Adrenal gland (tissue), 5 donors: ENCODE measurements around the gene SOX10.

Experiments used
- POLR2A ChIP-seq, 2 donors: fragments of 450-650 bp; IDR thresholded peaks; one replicate each; pipeline ENCODE4 v1.6.1; 2017; ENCODE audit warnings: antibody characterized with exemption in 2 of 2, mild to moderate bottlenecking in 2 of 2, moderate library complexity in 1 of 2
- TF ChIP-seq, protein P1 (sequence below), 6 experiments: fragments of 450-650 bp in 4 of 6; fragments of 200-600 bp in 2 of 6; sonication (generic) in 1 of 6; IDR thresholded peaks; 1 replicate in 5 of 6; 2 replicates in 1 of 6; pipeline versions ENCODE4 v1.5.1 to v1.8.0; 2016 to 2021; ENCODE audit warnings: antibody characterized with exemption in 6 of 6, mild to moderate bottlenecking in 2 of 6, moderate library complexity in 1 of 6
- donor health status: DM: no; HTN: no; CAD: no.

DNA sequence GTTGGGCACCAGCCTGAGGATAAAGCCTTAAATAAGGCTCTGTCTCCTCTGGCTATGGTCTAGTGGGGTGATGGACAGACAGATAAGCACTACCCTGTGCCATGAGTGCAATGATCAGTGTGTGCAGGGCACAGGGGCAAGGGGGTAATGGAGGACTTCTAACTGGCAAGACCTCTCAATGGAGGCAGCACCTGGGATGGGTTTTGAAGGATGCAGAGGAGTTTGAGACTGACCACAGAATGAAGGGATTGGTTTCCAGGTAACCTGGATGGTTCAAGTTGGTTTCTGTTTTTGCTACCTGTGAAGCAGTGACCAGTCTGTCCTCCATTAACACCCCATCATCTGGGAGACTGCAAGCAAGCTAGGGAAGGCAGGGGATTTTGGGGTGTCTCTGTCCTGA, 45.0 kb upstream of the SOX10 start:
- TF ChIP-seq, protein P1, sequence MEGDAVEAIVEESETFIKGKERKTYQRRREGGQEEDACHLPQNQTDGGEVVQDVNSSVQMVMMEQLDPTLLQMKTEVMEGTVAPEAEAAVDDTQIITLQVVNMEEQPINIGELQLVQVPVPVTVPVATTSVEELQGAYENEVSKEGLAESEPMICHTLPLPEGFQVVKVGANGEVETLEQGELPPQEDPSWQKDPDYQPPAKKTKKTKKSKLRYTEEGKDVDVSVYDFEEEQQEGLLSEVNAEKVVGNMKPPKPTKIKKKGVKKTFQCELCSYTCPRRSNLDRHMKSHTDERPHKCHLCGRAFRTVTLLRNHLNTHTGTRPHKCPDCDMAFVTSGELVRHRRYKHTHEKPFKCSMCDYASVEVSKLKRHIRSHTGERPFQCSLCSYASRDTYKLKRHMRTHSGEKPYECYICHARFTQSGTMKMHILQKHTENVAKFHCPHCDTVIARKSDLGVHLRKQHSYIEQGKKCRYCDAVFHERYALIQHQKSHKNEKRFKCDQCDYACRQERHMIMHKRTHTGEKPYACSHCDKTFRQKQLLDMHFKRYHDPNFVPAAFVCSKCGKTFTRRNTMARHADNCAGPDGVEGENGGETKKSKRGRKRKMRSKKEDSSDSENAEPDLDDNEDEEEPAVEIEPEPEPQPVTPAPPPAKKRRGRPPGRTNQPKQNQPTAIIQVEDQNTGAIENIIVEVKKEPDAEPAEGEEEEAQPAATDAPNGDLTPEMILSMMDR (IDR thresholded peaks at IDR 0.05), result no peak
- no peak for TF ChIP-seq POLR2A (IDR thresholded peaks at IDR 0.05)
